NCI-H82 treated with DMSO at 0.1 percent for 48 hours (cell line): ENCODE results near the gene LARGE2.

ENCODE experiments used
- DNase-seq: peaks from one replicate; lab custom pipeline; 2025; ENCODE audit not compliant: unreplicated experiment; lab: John Stamatoyannopoulos, UW

Gene LARGE2

DNA sequence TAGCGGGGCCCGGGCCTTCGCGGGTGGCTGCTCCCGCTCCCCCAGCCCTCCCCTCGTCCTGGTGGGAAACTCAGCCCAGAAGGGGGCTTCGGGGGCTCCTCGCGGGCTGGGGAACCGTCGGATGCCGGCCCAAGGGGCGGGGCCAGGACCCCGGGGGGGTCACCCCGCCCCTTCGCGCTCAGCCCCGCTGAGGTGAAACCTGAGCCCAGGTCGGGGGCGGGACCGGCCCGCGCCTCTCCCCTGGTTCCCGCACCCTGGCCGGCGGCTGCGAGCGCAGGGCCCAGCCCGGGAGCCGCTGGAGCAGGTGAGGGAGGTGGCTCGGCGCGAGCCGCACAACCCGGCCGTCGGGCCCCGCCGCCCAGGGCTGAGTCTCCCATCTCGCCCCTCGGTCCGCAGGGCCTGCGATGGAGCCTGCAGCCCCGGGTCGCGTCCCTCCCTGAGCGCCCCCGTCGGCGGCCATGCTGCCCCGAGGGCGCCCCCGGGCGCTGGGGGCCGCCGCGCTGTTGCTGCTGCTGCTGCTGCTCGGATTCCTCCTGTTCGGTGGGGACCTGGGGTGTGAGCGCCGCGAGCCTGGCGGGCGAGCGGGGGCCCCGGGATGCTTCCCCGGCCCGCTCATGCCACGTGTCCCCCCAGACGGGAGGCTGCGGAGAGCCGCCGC lies at the start of gene LARGE2:
Gene LARGE2 (plus strand): TSS at position 232 of the 658 bp plus-strand sequence. CDS start 227 bp downstream, at position 459.
- no peak for DNase-seq

DNA sequence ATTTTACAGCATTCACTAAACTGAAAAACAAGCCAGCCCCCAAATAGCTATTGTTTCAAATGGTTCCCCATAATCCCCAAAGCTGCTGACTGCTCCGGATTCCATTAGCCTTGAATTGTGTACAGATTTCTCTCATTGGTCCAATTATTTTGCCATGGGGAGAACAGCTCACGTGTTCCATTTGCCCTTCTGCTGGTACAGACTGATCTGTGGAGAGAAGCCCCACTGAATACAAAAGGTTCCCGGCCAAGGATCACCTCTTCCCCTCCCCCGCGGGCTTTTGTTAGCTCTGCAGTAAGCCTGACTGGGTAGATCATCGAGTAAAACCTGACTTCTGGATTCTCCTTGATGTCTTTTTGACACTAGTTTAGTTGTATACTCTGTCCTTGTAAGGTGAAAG lies 46.1 kb upstream of the LARGE2 start:
- no peak for DNase-seq

DNA sequence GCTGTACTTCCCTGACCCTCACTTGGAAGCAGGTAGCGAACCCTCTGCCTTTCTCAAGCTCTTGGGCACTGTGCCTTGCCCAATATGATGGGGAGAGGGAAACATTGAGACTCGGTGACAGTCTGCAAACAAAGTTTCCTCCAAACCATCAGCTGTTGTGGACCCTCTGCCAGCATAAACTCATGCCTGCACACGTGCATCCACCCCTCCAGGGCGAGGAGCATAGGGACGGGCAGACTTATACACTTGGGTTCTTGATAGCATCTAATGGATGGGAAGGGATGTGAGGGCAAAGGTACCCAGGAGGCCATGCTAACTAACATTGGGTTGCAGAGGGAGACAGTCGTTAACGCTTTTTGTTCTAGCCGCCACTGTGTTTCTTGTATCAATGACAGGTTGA lies 45.2 kb upstream of the LARGE2 start:
- no peak for DNase-seq

DNA sequence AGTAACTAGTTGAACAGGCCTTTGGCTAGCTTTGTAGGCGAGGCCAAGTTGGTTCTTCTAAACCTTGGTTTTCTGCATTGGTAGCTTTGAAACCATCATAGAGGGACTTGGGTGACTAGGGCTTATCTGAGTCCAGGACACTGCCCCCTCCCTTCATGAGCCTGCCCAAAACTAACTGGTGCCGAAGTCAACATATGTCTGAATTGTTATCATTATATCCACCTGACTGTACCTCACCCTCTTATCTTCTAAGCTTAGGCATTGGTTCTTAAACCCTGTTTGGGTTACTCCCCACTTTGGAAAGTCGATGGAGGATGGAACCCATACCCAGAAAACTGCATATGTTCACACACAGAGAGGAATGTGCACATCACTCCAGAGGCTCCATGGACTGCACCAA lies 44.6 kb upstream of the LARGE2 start:
- DNase-seq, result no peak

DNA sequence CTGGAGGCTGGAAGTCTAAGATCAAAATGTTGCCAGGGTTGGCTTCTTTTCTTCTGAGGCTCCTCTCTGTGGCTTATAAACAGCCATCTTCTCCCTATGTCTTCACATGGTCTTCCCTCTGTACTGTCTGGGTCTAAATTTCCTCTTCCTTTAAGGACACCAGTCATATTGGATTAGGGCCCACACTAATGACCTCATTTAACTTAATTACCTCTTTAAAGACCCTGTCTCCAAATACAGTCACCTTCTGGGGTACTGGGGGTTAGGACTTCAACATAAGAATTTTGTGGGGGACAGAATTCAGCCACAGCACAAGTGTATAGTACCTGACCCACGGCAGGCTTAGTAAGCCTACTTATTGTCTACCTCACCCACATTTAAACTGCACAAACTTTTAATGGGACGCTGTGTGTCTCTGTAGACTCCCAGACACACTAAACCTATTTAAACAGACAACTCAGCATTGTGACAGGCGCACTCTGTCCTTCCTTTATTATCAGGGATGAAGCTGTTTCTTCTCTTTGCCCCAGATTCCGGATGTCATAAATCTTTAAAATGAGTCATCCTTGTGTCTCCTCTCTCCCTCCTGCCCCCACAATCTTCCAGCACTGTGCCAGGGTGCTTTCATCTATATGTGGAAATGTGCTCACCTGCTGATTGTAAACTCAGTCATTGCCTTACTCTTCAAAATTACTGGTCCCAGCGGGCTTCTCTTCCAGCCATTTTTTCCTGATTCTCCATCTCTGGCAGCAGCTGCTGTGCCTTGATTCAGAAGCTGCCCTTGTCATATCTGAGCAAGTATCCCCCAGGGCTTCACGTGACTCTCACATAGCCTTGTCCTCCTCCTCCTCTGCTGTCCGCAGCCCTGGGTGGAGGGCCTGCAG lies 42.4 kb upstream of the LARGE2 start:
- peak; percentile 8 for DNase-seq

DNA sequence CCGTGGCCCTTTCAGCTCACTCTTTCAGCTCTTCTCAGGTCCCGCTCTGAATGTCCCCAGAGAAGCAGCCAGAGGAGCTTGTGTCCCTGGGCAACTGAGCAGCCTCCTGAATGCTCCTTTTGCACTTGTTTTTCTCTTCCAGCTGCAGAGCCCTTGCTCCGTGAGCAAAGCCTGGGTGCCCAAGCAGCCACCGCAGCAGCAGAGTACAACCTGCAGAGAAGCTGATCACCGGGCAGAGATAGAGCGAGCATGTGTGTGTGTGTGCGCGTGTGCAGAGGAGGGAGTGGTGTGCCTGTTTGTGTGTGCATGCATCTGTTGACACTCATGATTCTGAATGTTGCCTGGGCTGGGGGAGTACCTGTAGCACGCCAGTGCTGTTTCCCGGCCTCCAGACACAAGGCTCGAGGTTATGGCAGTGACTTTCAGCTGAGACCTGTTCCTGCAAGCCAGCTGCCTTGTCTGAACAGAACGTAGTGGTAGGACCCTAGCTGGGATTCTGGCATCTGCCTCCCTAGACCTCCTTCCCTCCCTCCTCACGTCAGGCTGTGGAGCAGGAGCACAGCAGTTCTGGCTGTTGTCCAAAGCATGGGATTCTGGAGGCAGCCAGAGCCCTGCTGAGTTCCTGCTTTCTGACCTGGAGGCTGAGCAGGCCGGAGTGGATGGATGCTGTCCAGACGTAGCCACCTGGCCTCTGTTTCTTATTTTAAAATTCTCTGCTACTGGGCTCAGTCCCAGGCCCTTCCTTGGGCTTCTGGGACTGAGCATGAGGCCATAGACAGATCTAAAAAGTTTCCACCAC lies 41.5 kb upstream of the LARGE2 start:
- no peak for DNase-seq

DNA sequence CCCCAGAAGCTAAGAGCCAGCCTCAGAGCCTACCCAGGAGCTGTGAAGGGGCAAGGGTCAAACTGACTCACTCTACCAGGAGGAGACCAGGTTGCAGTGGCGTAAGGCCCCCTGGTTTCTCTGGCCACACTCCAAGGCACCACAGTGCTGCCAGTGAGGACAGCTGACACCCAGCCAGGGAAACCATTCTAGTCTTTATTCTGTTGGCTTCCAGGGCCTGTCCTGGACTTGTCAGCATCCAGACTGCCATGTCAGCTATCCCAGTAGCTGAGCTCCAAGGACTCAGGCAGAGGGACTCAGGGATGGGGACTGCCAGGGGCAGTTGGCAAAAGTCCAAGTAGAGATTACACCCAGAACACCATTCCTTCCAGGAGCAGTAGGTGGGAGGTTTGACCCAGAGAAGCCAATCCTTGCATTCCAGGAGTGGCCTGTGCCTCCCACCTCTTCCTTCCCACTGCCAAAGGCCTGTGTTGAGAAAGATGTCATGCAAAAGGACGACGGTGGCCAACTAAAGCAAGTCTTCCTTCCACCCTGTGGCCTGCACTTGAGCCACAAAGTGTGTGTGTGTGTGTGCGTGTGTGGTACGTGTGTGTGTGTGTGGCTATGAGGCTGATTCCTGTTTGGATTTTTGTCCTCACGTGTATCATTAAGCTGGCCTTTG lies 40.6 kb upstream of the LARGE2 start:
- DNase-seq, result peak; percentile 7

DNA sequence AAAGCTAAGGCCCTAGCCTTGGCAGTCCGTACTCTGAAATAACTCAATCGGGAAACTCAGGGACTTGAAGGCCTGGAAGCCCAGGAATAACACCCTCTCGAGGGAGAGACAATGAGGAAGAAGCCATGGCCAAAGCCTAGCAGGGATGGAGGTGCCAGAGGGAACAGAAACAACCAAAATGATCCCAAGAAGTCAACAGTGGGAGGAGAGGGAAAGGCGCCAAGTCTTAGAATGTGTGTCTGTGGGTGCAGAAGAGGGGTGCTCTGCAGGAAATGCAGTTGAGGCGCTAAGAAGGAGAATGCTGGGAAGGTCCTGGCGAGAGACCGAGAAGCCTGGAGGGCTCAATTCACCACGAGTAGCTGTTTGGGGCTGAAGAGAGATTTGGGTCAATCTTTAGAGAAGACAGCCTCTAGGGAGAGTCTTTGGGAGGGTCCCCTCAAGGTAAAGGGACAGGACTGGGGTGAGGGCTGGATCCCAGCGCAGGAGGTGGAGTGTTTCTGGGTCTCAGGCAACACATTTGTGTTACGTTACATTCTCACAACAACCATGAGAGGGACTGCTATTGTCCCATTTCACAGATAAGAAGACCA lies 37.8 kb upstream of the LARGE2 start:
- no peak for DNase-seq

DNA sequence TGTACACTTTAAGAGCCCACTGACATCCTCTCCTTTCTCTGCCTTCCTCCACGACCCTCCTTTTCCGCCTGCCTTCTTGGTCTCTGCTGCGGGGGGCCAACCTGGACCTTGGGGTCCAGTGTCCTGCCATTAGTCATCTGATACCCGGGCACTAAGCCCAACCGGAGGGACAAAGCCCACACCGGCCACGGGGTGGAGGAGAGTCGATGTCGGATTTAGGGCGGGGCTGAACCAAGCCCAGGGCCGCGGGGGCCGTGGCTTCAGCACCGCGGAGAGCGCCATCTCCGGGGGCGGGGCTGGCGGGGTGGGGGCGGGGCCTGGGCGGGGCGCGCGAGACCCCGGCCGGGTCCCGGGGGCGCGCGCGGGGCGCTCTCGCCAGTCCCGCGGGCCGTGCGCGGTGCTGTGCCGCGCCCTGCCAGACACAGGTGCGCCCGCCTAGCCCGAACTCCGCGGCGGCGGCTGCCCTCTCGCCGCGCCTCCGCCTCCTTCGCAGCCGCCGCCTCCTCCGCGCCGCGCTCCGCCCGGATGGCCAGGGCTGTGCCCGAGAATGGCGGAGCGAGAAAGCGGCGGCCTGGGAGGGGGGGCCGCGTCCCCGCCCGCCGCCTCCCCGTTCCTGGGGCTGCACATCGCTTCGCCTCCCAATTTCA lies 37.1 kb upstream of the LARGE2 start, which contains the start of gene MAPK8IP1:
Gene MAPK8IP1 (plus strand): TSS at position 378 of the 647 bp plus-strand sequence. CDS start 170 bp downstream, at position 548.
- DNase-seq, result peak; percentile 23

DNA sequence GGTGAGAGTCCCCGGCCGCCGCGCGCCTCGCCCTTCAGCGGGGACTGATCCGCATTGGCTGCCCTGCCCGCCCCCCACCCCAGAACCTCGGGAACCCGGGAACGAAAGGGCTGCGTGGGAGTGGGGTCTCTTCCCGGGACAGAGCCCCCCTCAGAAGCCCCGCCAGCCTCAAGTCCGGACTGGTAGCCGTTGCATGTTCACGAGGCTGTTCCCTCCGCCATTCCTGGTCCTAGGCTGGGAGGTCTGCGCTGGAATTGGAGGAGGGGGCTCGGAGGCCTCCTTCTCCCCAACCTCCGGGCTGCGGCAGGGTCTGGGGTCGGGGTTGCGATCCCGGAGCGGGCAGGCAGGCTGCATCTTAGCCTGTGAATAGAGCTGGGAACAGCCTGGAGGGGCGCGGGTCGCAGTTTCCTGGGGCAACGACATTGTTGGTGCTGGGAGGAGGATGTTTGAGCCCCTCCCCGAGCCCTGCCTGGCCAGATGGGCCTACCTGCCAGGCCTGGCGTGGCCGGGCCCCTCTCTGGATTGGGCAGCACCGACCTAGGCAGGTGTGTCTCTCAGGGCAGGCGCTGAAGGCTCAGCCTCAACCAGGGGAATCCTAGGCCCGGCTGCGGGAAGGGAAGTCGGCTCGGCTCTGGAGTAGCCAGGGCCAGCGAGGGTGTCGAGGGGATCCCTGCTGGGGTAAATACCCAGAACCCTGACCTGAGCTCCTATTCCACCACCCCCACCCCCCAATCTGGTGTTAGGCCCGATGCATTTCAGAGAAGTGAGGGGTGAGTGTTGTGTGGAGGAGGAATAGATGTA lies 36.3 kb upstream of the LARGE2 start:
- DNase-seq, result no peak

DNA sequence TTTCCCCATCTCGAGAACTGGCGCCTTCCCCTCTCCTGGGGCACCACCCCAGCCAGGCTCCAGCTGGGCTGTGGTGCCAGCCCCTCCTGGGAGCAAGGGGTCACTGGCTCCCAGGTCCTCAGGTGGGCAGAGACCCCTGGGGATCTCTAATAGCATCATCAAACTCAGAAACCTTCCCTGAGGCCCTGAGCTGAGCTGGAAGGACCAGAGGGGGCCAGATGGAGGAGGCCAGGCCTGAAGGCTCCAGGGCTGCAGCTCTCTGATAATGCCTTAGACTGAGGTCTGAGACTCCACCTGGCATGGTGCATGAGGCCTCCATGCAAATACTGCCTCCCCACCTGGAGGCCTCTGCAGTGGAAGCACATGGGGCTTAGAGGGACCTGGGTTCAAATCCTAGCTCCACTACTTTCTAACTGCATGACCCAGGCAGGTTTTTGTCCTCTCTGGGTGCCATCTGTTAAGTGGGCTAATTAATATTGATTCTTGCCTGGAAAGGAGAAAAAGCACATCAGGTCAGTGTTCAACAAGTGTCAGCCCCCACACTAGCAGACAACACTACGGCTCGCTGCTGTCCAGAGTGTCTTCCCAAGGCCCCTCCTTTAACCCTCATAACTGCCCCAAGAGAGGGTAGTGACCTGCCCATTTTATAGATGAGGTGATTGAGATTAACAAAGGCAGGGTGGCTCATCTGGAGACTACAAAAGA lies 35.5 kb upstream of the LARGE2 start:
- no peak for DNase-seq

DNA sequence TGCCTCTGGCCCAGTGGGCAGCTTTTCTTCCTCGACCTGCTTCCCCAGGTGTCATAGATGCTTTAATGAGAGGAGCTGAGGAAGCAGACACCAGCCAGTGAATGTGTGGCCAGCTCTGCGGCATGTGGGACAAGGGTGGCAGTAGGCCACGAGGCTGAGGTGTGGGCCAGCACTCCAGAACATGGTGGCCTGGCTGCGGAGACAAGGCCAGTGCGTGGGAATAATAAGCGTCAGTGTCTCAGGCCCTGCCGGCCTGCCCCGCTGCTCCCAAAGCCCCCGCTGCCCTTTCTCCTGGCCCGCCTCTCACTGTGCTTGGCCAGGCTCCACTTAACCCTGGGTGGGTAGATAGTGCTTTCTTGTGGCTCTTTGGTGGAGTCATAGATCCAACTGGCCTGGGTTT lies 34.9 kb upstream of the LARGE2 start:
- DNase-seq, result no peak

DNA sequence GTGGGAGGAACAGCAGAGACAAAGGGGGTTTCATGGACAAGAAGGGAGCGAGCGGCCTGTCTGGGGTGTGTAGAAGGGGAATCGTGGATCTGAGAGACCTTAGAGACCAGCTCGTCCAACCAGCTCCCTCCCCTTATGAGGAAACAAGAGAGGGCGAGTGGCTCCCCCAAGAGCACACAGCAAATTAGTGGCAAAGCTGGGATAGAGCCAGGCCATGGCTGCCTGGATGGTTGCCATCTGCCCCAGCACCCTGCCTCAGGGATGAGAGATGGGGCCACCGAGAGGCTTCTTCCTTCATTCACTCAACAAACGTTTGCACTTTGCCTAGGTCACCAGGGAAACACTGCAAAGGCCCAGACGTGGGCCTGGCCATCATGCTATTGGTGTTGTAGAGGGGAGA lies 32.9 kb upstream of the LARGE2 start:
- no peak for DNase-seq

DNA sequence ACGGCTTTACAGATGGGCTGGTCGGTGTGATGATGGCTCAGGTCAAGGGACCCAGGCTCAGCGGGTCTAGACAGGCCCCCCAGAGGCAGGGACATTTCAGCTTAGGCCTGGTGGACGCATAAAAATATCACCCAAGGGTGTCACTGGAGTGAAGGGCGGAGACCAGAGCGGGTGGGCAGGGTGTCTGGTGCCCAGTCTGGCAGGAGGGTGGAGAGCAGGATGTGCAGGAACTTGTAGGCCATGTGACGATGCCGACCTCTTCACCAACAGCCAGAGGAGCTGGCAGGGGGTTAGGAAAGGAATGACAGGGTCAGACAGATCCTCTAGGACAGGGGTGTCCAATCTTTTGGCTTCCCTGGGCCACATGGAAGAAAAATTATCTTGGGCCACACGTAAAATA lies 32.5 kb upstream of the LARGE2 start:
- DNase-seq, result no peak

DNA sequence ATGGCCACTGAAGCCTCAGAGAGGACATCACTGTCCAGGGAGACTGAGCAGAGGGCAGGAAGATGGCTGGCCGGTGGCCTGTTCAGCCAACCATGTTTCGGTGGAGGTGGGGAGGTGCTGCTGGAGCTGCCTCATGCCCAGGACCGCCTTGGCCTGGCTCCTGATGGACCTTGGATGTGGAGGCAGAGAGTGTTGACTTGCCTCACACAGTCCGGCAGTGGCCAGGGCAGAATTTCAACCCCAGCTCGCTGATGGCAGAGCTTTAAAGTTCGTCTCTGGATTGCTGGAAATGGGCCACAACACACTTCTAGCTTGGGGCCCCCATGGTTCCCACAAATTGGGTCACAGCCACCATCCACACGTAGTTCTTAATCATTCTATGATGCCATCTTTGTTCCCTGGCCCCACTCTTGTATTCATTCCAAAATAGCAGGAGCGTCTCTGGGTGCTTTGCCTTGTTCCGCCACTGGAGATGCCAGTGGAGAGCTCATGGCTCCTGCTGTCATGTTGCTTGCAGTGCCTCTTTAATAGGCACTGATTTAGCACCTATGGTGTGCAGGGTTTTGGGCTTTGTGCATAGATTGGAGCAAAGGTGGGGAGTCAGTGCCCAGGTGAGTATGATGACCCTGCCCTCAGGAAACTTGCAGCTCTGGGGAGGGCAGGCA lies 31.4 kb upstream of the LARGE2 start:
- DNase-seq, result no peak

DNA sequence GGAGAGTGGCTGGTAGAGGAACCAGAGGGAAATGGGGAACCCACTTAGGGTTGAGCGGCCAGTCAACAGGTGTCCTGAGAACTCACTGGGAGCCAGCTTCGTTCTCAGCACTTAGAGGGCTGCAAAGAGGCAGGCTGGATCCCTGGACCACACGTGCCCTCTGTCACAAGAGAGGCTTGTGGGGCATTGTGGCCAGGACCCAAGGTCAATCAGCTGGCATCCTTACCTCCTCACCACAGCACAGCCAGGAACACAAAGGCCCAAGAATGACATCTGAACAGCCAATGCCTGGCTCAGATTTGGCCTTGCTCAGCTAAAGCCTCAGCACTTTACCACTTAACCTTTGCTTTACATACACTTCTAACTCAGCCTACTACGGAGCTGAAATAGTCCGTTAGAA lies 29.6 kb upstream of the LARGE2 start:
- no peak for DNase-seq

DNA sequence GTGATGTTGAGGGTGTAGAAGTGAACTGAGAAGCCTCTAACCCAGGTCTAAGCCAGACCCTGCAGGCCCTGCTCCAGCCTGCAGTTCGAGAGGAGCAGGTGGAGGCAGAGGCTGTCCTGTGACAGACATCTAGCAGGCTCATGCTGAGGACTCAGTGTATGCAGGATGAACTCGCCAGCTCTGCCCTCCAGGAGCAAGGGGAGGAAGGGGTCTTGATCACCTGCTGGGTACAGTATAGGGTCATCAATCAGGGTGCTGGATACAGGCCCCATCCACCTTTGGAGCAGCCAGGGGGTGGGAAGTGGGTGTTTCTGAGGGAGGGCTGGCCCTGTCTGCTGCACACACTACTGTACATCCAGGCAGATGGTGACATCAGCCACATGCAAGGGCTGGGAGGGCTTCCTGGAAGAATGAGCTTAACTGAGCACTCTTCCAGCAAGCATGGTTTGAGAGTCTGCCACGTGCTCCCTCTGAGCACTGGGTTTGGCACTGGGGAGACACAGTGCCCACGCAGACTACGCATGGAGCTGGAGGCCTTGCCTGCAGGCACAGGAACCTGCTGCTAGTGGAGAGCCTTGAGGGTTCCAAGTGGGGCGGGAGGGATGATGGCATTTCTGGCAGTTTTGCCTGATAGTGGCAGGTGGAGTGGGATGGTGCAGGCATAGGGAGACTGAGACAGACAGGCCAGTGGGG lies 27.8 kb upstream of the LARGE2 start:
- DNase-seq, result no peak
